Mesenchymal stem cell (in vitro differentiated cells and primary cell): ENCODE results near the gene FGGY.
"Not testable (repeated sequence)": the region's sequence is repeated elsewhere in the genome, so short reads cannot be mapped to it uniquely, and the experiment has no call there.

Experiments
- DNase-seq: peaks from one replicate; pipeline ENCODE4 v3.0.0-alpha.2; 2013
- H2AFZ ChIP-seq: one replicate; pipeline ENCODE4 v1.6.1; 2013; ENCODE audit warnings: low read depth, mild to moderate bottlenecking, control low read depth, inconsistent platforms, low read length, moderate library complexity
- H2AK5ac ChIP-seq: 2 replicates; pipeline ENCODE4 v1.6.1; 2013; ENCODE audit warnings: low read length, moderate library complexity, mild to moderate bottlenecking, inconsistent platforms; ENCODE audit not compliant: severe bottlenecking
- H2BK120ac ChIP-seq: one replicate; pipeline ENCODE4 v1.6.1; 2013; ENCODE audit warnings: low read depth, mild to moderate bottlenecking, inconsistent platforms, low read length, moderate library complexity
- H2BK12ac ChIP-seq, 2 experiments: one replicate each; pipeline ENCODE4 v1.6.1; 2013; ENCODE audit warnings: inconsistent platforms in 2 of 2, low read length in 2 of 2, mild to moderate bottlenecking in 2 of 2, moderate library complexity in 2 of 2, control low read depth in 1 of 2
- H2BK15ac ChIP-seq: one replicate; pipeline ENCODE4 v1.6.1; 2013; ENCODE audit warnings: mild to moderate bottlenecking, low read depth, inconsistent platforms; ENCODE audit not compliant: poor library complexity, severe bottlenecking
- H2BK5ac ChIP-seq: 2 replicates; pipeline ENCODE4 v1.6.1; 2013; ENCODE audit warnings: low read depth, mild to moderate bottlenecking, low read length, control low read depth, inconsistent platforms; ENCODE audit not compliant: poor library complexity, severe bottlenecking
- H3K14ac ChIP-seq, 2 experiments: one replicate each; pipeline ENCODE4 v1.6.1; 2013; ENCODE audit warnings: inconsistent platforms in 2 of 2, low read length in 2 of 2, control low read depth in 1 of 2, mild to moderate bottlenecking in 1 of 2, moderate library complexity in 1 of 2
- H3K18ac ChIP-seq, 2 experiments: one replicate each; pipeline ENCODE4 v1.6.1; 2013; ENCODE audit warnings: inconsistent platforms in 2 of 2, low read length in 2 of 2, control low read depth in 1 of 2, low read depth in 1 of 2, mild to moderate bottlenecking in 1 of 2
- H3K23ac ChIP-seq, 2 experiments: one replicate each; pipeline ENCODE4 v1.6.1; 2013; ENCODE audit warnings: inconsistent platforms in 2 of 2, low read length in 2 of 2, mild to moderate bottlenecking in 2 of 2, moderate library complexity in 2 of 2, control low read depth in 1 of 2
- H3K27ac ChIP-seq: 2 replicates; pipeline ENCODE4 v1.5.1; 2013; ENCODE audit warnings: mild to moderate bottlenecking, moderate library complexity, low read length, control low read depth, inconsistent platforms; ENCODE audit not compliant: poor library complexity, severe bottlenecking
- H3K27me3 ChIP-seq, 2 experiments: 2 replicates each; pipeline versions ENCODE4 v1.6.1 to v1.7.0; 2013; ENCODE audit warnings: low read length in 2 of 2, mild to moderate bottlenecking in 2 of 2, moderate library complexity in 2 of 2, control low read depth in 1 of 2, inconsistent platforms in 1 of 2; ENCODE audit not compliant: control insufficient read depth in 1 of 2, insufficient read depth in 1 of 2
- H3K36me3 ChIP-seq, 2 experiments: 2 replicates each; pipeline versions ENCODE4 v1.6.1 to v1.7.0; 2013; ENCODE audit warnings: low read length in 2 of 2, control low read depth in 1 of 2, inconsistent platforms in 1 of 2, low read depth in 1 of 2, mild to moderate bottlenecking in 1 of 2; ENCODE audit not compliant: insufficient read depth in 2 of 2, control insufficient read depth in 1 of 2
- H3K4ac ChIP-seq, 2 experiments: one replicate each; pipeline ENCODE4 v1.6.1; 2013; ENCODE audit warnings: inconsistent platforms in 2 of 2, low read length in 2 of 2, mild to moderate bottlenecking in 2 of 2, moderate library complexity in 2 of 2, control low read depth in 1 of 2, low read depth in 1 of 2
- H3K4me1 ChIP-seq: 2 replicates; pipeline ENCODE4 v1.6.1; 2013; ENCODE audit warnings: low read depth, low read length, control low read depth; ENCODE audit not compliant: control insufficient read depth, insufficient read depth
- H3K4me2 ChIP-seq: 2 replicates; pipeline ENCODE4 v1.6.1; 2013; ENCODE audit warnings: low read length, mild to moderate bottlenecking, inconsistent platforms; ENCODE audit not compliant: poor library complexity, severe bottlenecking
- H3K4me3 ChIP-seq, 2 experiments: 2 replicates each; pipeline versions ENCODE4 v1.5.1 to v1.7.0; 2013; ENCODE audit warnings: low read length in 2 of 2, mild to moderate bottlenecking in 2 of 2, control low read depth in 1 of 2, low read depth in 1 of 2; ENCODE audit not compliant: insufficient read depth in 1 of 2
- H3K79me1 ChIP-seq: replicated peaks from 2 replicates; pipeline ENCODE4 v1.6.1; 2013; ENCODE audit warnings: mild to moderate bottlenecking, control low read depth, low read length, inconsistent platforms; ENCODE audit not compliant: poor library complexity, severe bottlenecking
- H3K9ac ChIP-seq: 2 replicates; pipeline ENCODE4 v1.7.0; 2013; ENCODE audit warnings: mild to moderate bottlenecking, low read length, moderate library complexity
- H3K9me3 ChIP-seq: 2 replicates; pipeline ENCODE4 v1.7.0; 2013; ENCODE audit warnings: mild to moderate bottlenecking, low read length; ENCODE audit not compliant: control insufficient read depth
- H4K8ac ChIP-seq: one replicate; pipeline ENCODE4 v1.6.1; 2013; ENCODE audit warnings: inconsistent platforms, mild to moderate bottlenecking, low read length, moderate library complexity
- H4K91ac ChIP-seq: one replicate; pipeline ENCODE4 v1.6.1; 2013; ENCODE audit warnings: mild to moderate bottlenecking, low read length, inconsistent platforms
- WGBS: methylation state at CpG from one replicate; pipeline ENCODE4 v1.1.7; 2013; ENCODE audit warnings: mixed read lengths; 5-methylcytosine and 5-hydroxymethylcytosine counted together

The FGGY gene

GRCh38 chr1:59468828-59469428 lies 172.0 kb downstream of the FGGY start:
- Histone ChIP-seq H3K9me3 (no peaks in the 10 kb centered on the region), H3K23ac (no peak overlapping the region), H3K36me3 (peaks cover 0 to 3% of the 10 kb centered on the region in 2 experiments), H2BK12ac (no peak overlapping the region), H3K4me2 (no peak overlapping the region), H2BK15ac (no peak overlapping the region), H3K4me3 (no peak overlapping the region), H3K27ac (no peak overlapping the region), H3K9ac (no peak overlapping the region), H3K27me3 (no peaks in the 10 kb centered on the region), H3K4me1 (no peaks in the 10 kb centered on the region), H3K4ac (no peak overlapping the region), H2BK120ac (no peak overlapping the region), H3K79me1 (no peaks in the 10 kb centered on the region), H3K14ac (no peak overlapping the region), H4K91ac (no peak overlapping the region), H4K8ac (no peak overlapping the region), H3K18ac (no peak overlapping the region), H2AK5ac (no peak overlapping the region), H2BK5ac (no peak overlapping the region), H2AFZ (no peak overlapping the region)
- DNase-seq, result no peak
- WGBS, result 100% methylated on average over 1 of the region's 1 CpG

GRCh38 chr1:59471991-59472570 lies 175.2 kb downstream of the FGGY start:
- 97% methylated on average over 33 of the region's 43 CpGs for WGBS

GRCh38 chr1:59473831-59474230 lies 176.9 kb downstream of the FGGY start:
- H3K14ac ChIP-seq, result no peak overlapping the region
- peak overlapping the region; percentile 4 for H2AK5ac ChIP-seq
- no peak overlapping the region for H3K23ac ChIP-seq
- H3K79me1 ChIP-seq, result no peaks in the 10 kb centered on the region
- peaks cover 7% of the 10 kb centered on the region for H3K4me1 ChIP-seq
- no peaks in the 10 kb centered on the region for H3K27me3 ChIP-seq
- no peak overlapping the region for H2BK5ac ChIP-seq
- H3K9me3 ChIP-seq, result no peaks in the 10 kb centered on the region
- DNase-seq, result no peak
- no peak overlapping the region for H2BK12ac ChIP-seq
- no peak overlapping the region for H3K27ac ChIP-seq
- peaks cover 0 to 3% of the 10 kb centered on the region in 2 experiments for H3K36me3 ChIP-seq
- H3K4me3 ChIP-seq, result no peak overlapping the region
- no peak overlapping the region for H4K91ac ChIP-seq
- no peak overlapping the region for H2BK15ac ChIP-seq
- H4K8ac ChIP-seq, result no peak overlapping the region
- no peak overlapping the region for H2BK120ac ChIP-seq
- H3K4me2 ChIP-seq, result no peak overlapping the region
- H2AFZ ChIP-seq, result no peak overlapping the region
- WGBS, result 100% methylated on average over 2 of the region's 3 CpGs
- no peak overlapping the region for H3K9ac ChIP-seq
- no peak overlapping the region for H3K18ac ChIP-seq
- no peak overlapping the region for H3K4ac ChIP-seq

More at GRCh38 chr1:59471991-59472570, 175.2 kb downstream of the FGGY start:
- not testable (repeated sequence) for H3K4me3 ChIP-seq, H3K14ac ChIP-seq, H3K9ac ChIP-seq, H3K27me3 ChIP-seq, H3K4me1 ChIP-seq, H3K4me2 ChIP-seq, H2AK5ac ChIP-seq, H3K79me1 ChIP-seq, DNase-seq, H2AFZ ChIP-seq, H3K18ac ChIP-seq, H4K91ac ChIP-seq, H2BK15ac ChIP-seq, H2BK5ac ChIP-seq, H3K27ac ChIP-seq, H3K4ac ChIP-seq, H3K36me3 ChIP-seq, H3K9me3 ChIP-seq, H2BK120ac ChIP-seq, H3K23ac ChIP-seq, H4K8ac ChIP-seq, H2BK12ac ChIP-seq

GRCh38 chr1:59474496-59474895 lies 177.6 kb downstream of the FGGY start:
- Histone ChIP-seq H4K8ac (no peak overlapping the region), H2AFZ (no peak overlapping the region), H3K9ac (no peak overlapping the region), H3K9me3 (no peaks in the 10 kb centered on the region), H4K91ac (no peak overlapping the region), H3K23ac (no peak overlapping the region), H3K27ac (no peak overlapping the region), H3K79me1 (no peaks in the 10 kb centered on the region), H3K4me2 (no peak overlapping the region), H3K4ac (peak overlapping the region in 1 of 2 experiments; percentile 16), H2AK5ac (no peak overlapping the region), H2BK5ac (no peak overlapping the region), H2BK12ac (no peak overlapping the region), H3K4me1 (peaks cover 7% of the 10 kb centered on the region), H3K4me3 (no peak overlapping the region), H2BK15ac (no peak overlapping the region), H3K18ac (no peak overlapping the region), H3K36me3 (peaks cover 0 to 3% of the 10 kb centered on the region in 2 experiments), H2BK120ac (no peak overlapping the region), H3K14ac (no peak overlapping the region), H3K27me3 (no peaks in the 10 kb centered on the region)
- 94% methylated on average over 2 of the region's 2 CpGs for WGBS
- no peak for DNase-seq
